Left lobe of liver (tissue), 2 donors: Measurements from ENCODE around the gene TPP2. TPM values are rescaled to one million over a fixed set of nuclear protein-coding genes. Genes with fewer than 3 reads are reported as not detected.

Experiments used
- ATAC-seq: fragments of 200-7000 bp; cut with Tn5 transposase; one replicate; pipeline ENCODE4 v1.9.1; 2020; ENCODE audit warnings: mild to moderate bottlenecking, moderate library complexity
- DNase-seq: peaks from one replicate; pipeline ENCODE4 v3.0.0-alpha.2; 2020; ENCODE audit warnings: low spot score
- total RNA-seq: library from RNA; stranded (reverse); gene quantifications from one replicate; pipeline ENCODE4 v1.2.1, GENCODE V29; 2021
- donor health status: DM: no; HTN: no; CAD: no; lungs with moderate emphysema.
- donor health status: DM: no; HTN: yes; CAD: no.

The TPP2 gene
- total RNA-seq, 1 donor from 2014 or later, result 20.3 TPM

GRCh38 chr13:102650444-102650843 is 53.7 kb downstream of the TPP2 start:
- DNase-seq (no peak), ATAC-seq (no peak)

DNA sequence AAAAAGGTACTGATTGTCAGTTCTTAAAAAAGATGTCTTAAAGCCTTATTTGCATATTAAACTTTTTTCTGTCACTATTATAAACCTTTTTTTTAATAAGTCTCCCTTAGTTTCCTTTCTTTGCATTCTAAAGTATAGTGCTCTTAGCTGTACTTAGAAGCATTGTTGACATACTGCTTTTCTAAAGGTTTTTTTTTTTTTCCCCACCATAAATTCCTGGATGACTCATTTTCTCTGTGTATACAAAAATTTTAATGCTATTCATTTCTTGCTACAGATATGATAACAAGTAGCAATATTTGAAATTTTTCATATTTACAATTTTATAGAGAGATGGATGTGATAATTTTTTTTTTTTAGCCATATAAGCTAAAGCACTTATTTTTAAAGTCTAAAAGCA is 54.6 kb downstream of the TPP2 start:
- no peak for DNase-seq
- no peak for ATAC-seq

DNA sequence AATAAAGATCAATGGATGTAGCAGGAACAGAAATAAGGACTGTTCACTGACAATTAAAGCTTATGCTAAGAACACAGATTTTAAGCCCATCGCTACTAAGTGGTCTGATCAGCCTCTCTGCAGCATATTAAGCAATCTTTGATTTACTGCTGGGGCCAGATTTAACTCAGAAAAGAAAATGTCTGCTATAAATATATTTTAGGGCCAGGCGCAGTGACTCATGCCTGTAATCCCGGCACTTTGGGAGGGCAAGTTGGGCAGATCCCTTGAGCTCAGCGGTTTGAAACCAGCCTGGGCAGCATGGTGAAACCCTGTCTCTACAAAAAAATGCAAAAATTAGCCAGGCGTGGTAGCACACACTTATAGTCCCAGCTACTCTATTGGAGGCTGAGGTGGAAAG is 55.1 kb downstream of the TPP2 start:
- ATAC-seq (no peak), DNase-seq (no peak)

DNA sequence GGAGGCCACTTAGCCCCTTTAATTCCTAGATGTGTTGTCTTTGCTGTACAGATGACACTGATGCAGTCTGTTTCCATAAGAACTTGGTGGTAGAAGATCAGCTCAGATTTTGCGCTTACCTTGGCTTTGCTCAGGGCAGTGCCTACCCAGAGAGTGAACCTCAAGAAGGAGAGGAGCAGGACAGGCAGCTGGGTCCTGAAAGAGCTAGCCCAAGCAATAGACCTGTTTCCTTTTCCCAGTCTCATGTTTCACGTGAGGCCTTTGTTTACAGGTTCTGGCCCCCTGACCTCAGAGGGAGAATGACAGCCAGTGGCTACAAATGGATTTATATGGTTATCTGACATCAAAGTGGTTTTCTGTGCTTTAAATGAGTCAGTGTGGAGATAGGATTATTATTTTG is 58.0 kb downstream of the TPP2 start:
- ATAC-seq (no peak), DNase-seq (no peak)

DNA sequence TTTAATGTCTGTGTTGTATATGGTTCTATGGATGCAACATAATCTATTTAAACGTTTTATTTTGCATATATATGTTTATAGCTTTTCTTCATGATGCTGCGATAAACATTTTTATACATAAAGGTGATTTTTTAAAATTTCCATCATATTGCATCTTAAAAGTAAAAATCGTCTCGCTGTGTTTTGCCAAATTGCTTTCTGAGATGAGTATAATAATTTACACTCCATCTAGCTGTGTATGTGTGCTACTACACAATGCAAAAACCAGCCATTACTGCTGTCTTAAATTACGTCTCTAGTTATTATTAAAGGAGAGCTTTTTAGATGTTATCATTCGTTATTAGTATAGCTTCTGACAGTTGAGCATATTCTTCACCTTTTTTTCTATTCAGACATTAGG is 60.8 kb downstream of the TPP2 start:
- no peak for ATAC-seq

GRCh38 chr13:102658660-102659059 is 61.9 kb downstream of the TPP2 start:
- DNase-seq, result no peak
- ATAC-seq, result no peak

More for the DNA sequence above, 60.8 kb downstream of the TPP2 start:
- DNase-seq, result no peak

GRCh38 chr13:102659168-102659713 is 62.5 kb downstream of the TPP2 start:
- ATAC-seq, result no peak
- no peak for DNase-seq

DNA sequence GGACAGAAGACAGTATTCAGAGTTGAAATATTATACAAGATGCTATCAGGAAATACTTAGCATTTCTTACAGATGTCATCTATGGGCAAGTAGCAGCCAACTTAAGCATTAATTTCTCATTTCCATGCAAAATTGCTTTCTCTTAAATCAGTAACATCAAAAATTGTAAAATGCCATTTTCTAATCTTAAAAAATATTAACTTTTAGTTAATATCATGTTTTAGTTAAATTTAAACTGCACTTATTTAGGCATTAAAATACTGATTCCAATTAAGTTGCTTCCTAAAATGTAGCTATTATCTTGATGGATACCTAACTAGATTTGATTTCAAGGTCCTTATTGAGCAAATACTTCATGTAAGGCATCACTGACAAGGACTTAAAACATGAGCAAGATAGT is 70.2 kb downstream of the TPP2 start:
- ATAC-seq (no peak), DNase-seq (no peak)

DNA sequence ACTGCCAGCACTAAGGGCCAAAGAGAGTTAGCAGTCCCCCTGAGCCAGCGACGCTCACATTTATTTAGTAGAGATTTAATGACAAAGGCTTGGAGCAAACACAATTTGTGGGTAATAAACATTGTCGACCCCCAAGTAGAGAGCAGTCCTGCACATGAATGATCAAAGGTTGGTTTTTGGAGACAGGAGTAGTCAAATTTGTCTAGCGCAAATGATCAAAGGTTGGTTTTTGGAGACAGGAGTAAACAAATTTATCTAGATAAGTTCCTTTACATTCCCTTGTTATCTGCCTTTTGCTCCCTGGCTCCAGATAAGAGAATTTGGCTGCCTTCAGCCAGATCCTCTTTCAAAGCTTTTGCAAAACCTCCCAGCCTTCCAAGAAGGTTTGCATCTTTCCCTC is 71.1 kb downstream of the TPP2 start:
- no peak for ATAC-seq

DNA sequence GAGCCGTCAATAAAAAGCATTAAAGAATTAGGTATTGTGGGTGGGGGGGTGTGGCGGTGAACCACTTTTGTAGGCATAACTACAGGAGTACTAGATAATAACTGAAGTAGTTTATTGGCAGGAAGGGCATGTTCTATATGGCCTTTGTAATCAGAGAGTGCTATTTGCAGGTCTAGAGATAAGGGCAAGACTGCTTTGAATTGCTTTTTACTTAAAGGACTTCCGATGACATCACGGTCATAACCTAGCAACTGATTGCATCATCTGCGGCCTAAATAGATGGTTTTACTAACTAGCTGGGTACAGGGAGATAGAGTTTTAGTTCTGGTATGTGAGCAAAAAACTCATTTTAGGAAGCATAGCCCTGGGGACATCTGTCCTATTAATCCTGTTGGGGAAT is 73.3 kb downstream of the TPP2 start:
- no peak for DNase-seq
- ATAC-seq, result no peak

More for the DNA sequence above, 71.1 kb downstream of the TPP2 start:
- DNase-seq, result no peak

DNA sequence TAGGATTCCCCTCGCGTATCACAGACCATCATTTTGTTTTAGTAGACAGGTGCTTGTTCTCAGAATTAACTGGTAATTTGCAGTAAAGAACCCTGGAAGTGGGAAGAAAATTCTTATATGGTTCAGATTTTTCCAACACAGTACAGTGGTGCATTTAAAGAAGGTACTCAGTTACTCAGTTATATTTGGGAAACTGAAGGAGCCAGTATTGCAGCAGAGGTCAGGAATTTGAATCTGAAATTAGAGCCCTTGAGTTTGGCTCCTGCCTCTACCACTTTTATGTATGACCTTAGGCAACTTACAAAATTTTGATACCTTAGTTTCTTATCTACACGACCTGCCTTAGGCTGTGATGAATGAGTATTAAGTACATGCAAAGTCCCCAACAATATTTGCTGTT is 78.3 kb downstream of the TPP2 start:
- ATAC-seq (no peak), DNase-seq (no peak)

DNA sequence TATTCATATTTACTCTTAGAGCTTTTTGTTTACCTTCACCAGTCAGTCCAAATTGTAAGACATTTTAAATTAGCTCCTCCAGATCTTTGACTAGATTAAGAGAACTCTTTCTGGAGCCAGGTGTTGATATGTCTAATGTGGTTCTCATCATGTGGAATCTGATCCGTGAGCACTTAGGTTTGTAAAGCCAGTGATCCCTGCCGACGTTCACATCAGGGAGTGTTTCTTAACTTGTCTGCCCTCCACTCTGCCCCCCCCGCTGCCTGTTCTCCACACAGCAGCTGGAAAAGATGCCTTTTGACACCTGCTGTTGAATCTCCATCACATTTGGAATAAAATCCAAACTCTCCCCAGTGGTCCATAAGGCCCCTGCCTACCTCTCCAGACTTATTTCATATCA is 80.3 kb downstream of the TPP2 start:
- ATAC-seq (no peak), DNase-seq (no peak)

DNA sequence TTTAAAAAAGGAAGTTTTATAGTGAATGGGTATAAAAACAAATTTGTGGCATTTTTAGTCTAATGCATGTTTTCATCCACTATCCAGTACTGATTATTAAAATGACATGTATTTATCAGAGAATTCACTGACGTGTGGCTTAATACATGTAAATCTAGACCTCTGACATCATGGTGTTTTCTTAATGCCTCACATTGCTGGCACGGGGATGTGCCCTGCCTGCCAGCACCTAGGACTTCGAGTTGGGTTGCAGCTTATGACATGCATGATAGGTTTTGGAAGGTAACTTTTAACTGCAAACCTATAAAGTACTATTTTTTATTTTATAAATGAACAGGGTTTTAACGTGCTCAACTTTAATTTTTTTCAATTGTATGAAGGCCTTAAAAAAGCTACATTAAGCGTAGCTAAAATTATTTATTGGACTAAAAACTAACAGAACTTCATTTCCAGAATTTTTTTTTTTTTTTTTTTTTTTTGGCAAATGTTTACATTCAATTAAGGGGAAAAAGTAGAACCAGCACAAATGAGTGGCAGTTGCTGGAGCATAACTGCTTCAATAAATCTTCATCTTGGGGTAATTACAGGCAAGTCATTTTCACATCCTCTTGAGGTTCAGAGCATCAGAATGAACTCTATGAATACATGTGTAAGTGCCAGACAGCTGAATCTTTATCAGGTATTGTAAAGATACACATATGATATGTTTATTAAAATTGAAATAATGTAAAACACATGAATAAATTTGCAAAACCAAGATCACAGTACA is 81.7 kb downstream of the TPP2 start:
- no peak for DNase-seq

DNA sequence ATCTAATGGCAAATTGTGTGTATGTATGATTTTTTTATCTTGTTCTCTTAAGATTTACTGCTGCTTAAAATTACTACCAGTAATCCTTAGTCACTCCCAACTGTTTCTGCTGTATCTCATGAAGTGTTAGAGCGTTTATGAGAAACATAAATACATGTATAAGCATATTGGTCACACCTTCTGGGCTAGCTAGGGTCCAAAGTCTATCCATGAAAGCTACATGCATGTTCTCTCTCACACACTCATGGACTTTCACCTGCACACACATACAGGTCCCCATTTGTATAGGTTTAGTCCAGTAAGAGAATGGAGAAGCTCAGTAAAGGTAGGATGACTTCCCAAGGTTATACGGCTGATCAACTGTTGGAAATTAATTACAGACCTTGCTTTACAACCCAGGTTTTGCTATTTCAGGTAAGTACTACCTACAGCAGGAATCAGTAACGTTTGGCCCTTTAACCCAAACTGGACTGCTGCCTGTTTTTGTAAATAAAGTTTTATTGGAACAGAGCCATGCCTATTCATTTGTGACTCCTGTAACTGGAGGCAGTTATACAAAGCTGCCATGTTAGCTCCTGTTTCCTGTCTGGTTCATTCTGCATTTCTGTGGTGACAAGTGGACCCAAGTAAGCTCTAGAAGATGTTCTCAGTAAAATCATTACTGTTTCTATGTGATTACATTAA is 82.8 kb downstream of the TPP2 start:
- DNase-seq (no peak), ATAC-seq (peak; percentile 20)

More for the DNA sequence above, 81.7 kb downstream of the TPP2 start:
- ATAC-seq, result no peak

DNA sequence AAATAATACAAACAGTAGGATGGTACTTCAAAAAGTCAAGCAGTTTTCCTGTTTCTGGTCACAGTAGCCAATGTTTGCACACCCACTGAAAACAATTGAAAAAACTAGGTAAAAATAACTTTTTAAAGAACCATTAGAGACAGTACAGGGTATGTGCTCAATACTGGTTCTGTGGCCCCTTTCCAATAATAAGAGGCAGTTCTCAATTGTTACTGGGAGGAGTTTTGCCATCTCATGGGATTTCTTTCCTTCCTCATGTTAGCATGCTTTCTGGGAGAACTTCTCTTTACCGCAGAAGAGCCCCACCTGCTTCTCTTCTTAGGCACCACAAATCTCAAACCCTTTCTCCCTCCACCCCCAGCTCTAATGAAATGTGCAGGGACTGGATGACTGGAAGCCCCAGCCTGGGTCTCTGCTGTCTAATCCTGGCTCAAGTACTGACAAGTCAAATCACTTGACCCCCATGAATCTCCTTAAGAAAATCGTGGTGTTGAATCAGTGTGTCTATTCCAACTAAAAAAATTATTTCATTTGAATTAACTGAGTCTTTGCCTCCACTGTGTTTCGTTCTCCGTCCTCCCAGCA is 83.4 kb downstream of the TPP2 start:
- DNase-seq, result no peak
- ATAC-seq, result no peak

DNA sequence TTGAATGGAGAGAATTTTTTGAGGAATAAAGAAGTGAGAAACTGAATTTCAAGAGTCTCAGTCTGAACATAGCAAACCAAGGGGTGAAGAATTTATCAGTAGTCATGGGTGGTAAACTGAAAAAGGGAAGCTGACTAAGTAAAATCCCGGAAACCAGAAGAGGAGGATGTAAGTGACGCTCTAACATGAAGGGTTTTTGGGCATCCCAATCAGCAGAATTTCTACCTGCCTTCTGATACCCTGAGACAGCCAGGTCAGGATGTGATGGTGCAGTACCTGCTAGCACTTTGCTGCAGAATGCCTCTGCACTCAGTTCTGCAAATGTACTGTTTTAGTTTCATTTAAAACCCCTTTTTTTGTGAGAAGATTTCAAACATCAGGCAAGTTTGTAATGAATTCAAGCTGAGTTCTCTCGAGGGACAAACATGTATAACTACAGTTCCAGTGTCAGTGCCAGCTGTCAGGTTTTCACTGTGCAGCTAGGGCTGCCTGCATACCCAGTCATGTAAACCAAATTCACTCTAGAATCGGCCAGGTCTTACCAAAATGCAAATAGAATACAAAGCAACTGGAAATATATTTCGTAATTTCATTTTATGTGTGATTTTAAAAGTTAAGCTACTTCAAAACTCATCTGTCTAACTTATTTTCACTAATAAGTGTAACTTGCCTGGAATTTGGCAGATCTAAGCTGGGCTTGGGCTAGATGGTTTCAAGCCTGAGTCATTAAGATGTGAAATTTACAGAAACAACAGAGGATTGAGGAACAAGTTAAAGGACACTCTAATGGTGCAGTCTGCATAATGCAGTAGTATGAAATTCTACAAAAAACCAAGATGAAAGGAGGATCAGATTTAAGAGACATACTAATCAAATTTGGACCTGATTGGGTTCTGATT is 84.3 kb downstream of the TPP2 start:
- ATAC-seq (peak; percentile 29), DNase-seq (no peak)

- DNase-seq, result no peak
- ATAC-seq, result no peak
These were observed 85.4 kb downstream of the TPP2 start for GRCh38 chr13:102682211-102682610.

DNA sequence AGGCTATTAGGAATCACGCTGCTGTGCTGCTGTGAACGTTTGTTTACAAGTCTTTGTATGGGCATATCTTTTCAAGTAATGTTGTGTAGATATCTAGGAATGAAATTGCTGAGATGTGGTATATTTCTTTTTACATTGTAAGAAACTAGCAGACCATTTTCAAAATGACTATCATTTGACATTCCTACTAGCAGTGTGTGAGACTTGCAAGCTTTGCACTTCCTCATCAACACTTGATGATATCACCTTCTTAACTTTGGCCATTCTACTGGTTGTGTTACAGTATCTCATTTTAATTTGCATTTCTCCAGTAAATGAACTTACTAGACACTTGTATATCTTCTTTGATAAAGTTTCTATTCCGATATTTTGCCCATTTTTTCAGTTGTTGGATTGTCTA is 85.9 kb downstream of the TPP2 start:
- DNase-seq (no peak), ATAC-seq (no peak)

GRCh38 chr13:102683637-102684036 is 86.9 kb downstream of the TPP2 start:
- no peak for ATAC-seq
- DNase-seq, result no peak

DNA sequence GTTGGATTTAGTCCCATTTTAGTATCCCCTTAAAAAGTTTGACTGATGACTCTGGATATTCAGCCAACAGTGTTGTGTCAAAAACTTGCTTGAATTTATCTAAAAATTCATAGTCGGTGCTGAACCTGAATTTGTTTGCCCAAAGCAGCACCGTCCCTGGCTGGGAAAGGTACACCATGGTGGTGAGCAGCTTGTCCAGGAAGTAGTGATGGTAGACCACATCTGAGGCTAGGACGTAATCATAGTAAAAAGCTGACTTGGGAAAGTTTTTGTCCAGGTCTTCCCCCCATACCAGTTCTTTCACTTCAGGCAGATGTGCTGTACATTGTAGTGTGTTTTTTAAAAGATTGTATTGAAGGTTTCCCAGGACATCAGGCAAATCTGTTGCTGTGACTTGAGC is 89.2 kb downstream of the TPP2 start:
- no peak for ATAC-seq
- no peak for DNase-seq

DNA sequence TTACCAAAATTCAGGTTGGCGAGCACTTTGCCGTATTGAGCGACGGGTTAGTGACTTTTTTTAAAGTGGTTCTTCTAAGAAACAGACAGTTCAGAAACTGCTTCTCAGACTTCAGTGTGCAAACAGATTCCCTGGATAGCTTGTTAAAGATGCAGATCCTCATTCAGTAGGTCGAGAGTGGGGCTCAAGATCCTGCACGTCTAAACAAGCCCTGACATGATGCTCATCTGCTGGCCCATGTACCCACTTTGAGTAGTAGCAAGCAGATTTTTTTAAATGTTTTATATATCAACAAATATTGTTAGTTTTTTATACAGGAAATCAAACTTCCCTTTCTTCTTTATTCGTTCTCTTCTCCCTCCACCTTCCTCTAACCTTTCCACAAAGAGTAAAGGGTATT is 90.7 kb downstream of the TPP2 start:
- DNase-seq (no peak), ATAC-seq (no peak)
